H1 (cell line): ENCODE results near the gene ZNF469. TPM values are rescaled to one million over a fixed set of nuclear protein-coding genes. Genes with fewer than 3 reads are reported as not detected.

ENCODE experiments used
- CTCF ChIA-PET: fragments of 300-600 bp; sonication (Branson Sonifier 250); formaldehyde crosslinking; loops from one replicate; lab custom pipeline; 2021; ENCODE audit not compliant: partially characterized antibody; lab: Charles Lee
- POLR2A ChIA-PET: fragments of 300-600 bp; sonication (Branson Sonifier 250); formaldehyde crosslinking; loops from one replicate; lab custom pipeline; 2021; ENCODE audit warnings: inconsistent platforms; ENCODE audit not compliant: partially characterized antibody; lab: Charles Lee
- DNase-seq, 2 experiments: peaks; one replicate each; pipeline versions ENCODE4 v3.0.0 to v3.0.0-alpha.2; 2010 to 2022; ENCODE audit warnings: low spot score in 2 of 2, low read depth in 1 of 2, mixed read lengths in 1 of 2
- FAIRE-seq: peaks from 2 replicates; lab custom pipeline; 2011; peaks lifted over from hg19 to GRCh38; lab: Jason Lieb, UNC
- H2AFZ ChIP-seq: 2 replicates; pipeline ENCODE4 v1.8.1; 2012; ENCODE audit warnings: low read length, inconsistent platforms
- H2AK5ac ChIP-seq: 2 replicates; pipeline ENCODE4 v1.6.1; 2013; ENCODE audit warnings: low read depth, low read length
- H2BK120ac ChIP-seq: replicated peaks from 2 replicates; pipeline ENCODE3; 2013; ENCODE audit warnings: low read depth, low read length, inconsistent platforms
- H2BK12ac ChIP-seq: 2 replicates; pipeline ENCODE4 v1.6.1; 2013; ENCODE audit warnings: low read depth, low read length
- H2BK15ac ChIP-seq: 2 replicates; pipeline ENCODE4 v1.6.1; 2013; ENCODE audit warnings: low read length
- H2BK20ac ChIP-seq: 2 replicates; pipeline ENCODE4 v1.6.1; 2013; ENCODE audit warnings: low read length
- H2BK5ac ChIP-seq: 2 replicates; pipeline ENCODE4 v1.6.1; 2013; ENCODE audit warnings: low read depth, low read length
- H3K14ac ChIP-seq: 2 replicates; pipeline ENCODE4 v1.6.1; 2013; ENCODE audit warnings: inconsistent platforms; ENCODE audit not compliant: insufficient read length
- H3K18ac ChIP-seq: 2 replicates; pipeline ENCODE4 v1.6.1; 2013; ENCODE audit warnings: low read length; ENCODE audit errors: extremely low read depth
- H3K23ac ChIP-seq: 2 replicates; pipeline ENCODE4 v1.6.1; 2013; ENCODE audit warnings: inconsistent platforms; ENCODE audit not compliant: insufficient read length
- H3K23me2 ChIP-seq: 2 replicates; pipeline ENCODE4 v1.6.1; 2013; ENCODE audit warnings: low read depth, low read length
- H3K27ac ChIP-seq: 2 replicates; pipeline ENCODE4 v1.6.1; 2011; ENCODE audit warnings: low read depth, low read length, inconsistent platforms
- H3K27me3 ChIP-seq, 4 experiments: replicated peaks in 1 of 4; 1 replicate in 1 of 4; 2 replicates in 3 of 4; pipeline versions ENCODE4 v1.6.1 to v1.8.1; 2011 to 2013; ENCODE audit warnings: low read length in 3 of 4, mild to moderate bottlenecking in 3 of 4, inconsistent platforms in 2 of 4, mixed read lengths in 2 of 4, moderate library complexity in 1 of 4; ENCODE audit not compliant: control insufficient read depth in 3 of 4, insufficient read depth in 3 of 4; ENCODE audit errors: extremely low read depth in 1 of 4
- H3K36me3 ChIP-seq, 4 experiments: 2 replicates each; pipeline versions ENCODE4 v1.6.1 to v1.8.1; 2011 to 2013; ENCODE audit warnings: mild to moderate bottlenecking in 4 of 4, low read length in 3 of 4, moderate library complexity in 2 of 4, control low read depth in 1 of 4, inconsistent platforms in 1 of 4; ENCODE audit not compliant: insufficient read depth in 4 of 4, control insufficient read depth in 2 of 4
- H3K4ac ChIP-seq: replicated peaks from 2 replicates; pipeline ENCODE3; 2013; ENCODE audit warnings: low read length, low read depth, mixed read lengths, inconsistent platforms; ENCODE audit not compliant: insufficient read length
- H3K4me1 ChIP-seq, 4 experiments: replicated peaks in 1 of 4; 1 replicate in 1 of 4; 2 replicates in 3 of 4; pipeline versions ENCODE4 v1.6.1 to v1.8.1; 2011 to 2013; ENCODE audit warnings: low read length in 3 of 4, inconsistent platforms in 2 of 4, mixed read lengths in 1 of 4; ENCODE audit not compliant: insufficient read depth in 4 of 4, control insufficient read depth in 3 of 4
- H3K4me2 ChIP-seq, 2 experiments: 2 replicates each; pipeline versions ENCODE4 v1.6.1 to v1.8.1; 2011 to 2013; ENCODE audit warnings: low read depth in 2 of 2, low read length in 2 of 2, control low read depth in 1 of 2, inconsistent platforms in 1 of 2, mild to moderate bottlenecking in 1 of 2; ENCODE audit not compliant: insufficient read depth in 1 of 2
- H3K4me3 ChIP-seq, 4 experiments: fragments of 200-600, 300-600 bp in 1 of 4; sonication (generic), shearing (Covaris generic), sonication (Bioruptor Twin) in 1 of 4; 2 replicates each; pipeline versions ENCODE4 v1.5.1 to v1.8.1; 2011 to 2016; ENCODE audit warnings: low read length in 4 of 4, low read depth in 3 of 4, control low read depth in 2 of 4, inconsistent platforms in 2 of 4, mild to moderate bottlenecking in 2 of 4, mixed read lengths in 1 of 4, moderate library complexity in 1 of 4; ENCODE audit not compliant: insufficient read depth in 2 of 4; ENCODE audit errors: extremely low read depth in 1 of 4
- H3K56ac ChIP-seq: replicated peaks from 2 replicates; pipeline ENCODE3; 2013; ENCODE audit warnings: low read depth, mild to moderate bottlenecking, mixed read lengths, low read length, inconsistent platforms; ENCODE audit not compliant: insufficient read length
- H3K79me1 ChIP-seq: 2 replicates; pipeline ENCODE4 v1.6.1; 2013; ENCODE audit warnings: low read depth, low read length, control low read depth
- H3K79me2 ChIP-seq, 2 experiments: 2 replicates each; pipeline versions ENCODE4 v1.6.1 to v1.8.1; 2012 to 2013; ENCODE audit warnings: low read length in 2 of 2, mild to moderate bottlenecking in 2 of 2, inconsistent platforms in 1 of 2; ENCODE audit not compliant: insufficient read depth in 2 of 2, control insufficient read depth in 1 of 2
- H3K9ac ChIP-seq, 4 experiments: replicated peaks in 1 of 4; 1 replicate in 1 of 4; 2 replicates in 3 of 4; pipeline versions ENCODE4 v1.6.1 to v1.8.1; 2011 to 2013; ENCODE audit warnings: low read depth in 3 of 4, low read length in 3 of 4, control low read depth in 2 of 4, mild to moderate bottlenecking in 2 of 4, moderate library complexity in 2 of 4, inconsistent platforms in 1 of 4; ENCODE audit errors: extremely low read depth in 1 of 4
- H3K9me3 ChIP-seq, 2 experiments: 2 replicates each; pipeline versions ENCODE4 v1.6.1 to v1.8.1; 2012 to 2013; ENCODE audit warnings: mild to moderate bottlenecking in 2 of 2, moderate library complexity in 2 of 2, control low read depth in 1 of 2, inconsistent platforms in 1 of 2, low read depth in 1 of 2, low read length in 1 of 2, mixed read lengths in 1 of 2; ENCODE audit not compliant: insufficient read depth in 2 of 2
- H4K20me1 ChIP-seq, 2 experiments: replicated peaks in 1 of 2; 2 replicates each; pipeline versions ENCODE3 to v1.8.1; 2011 to 2013; ENCODE audit warnings: inconsistent platforms in 2 of 2, low read length in 2 of 2, mild to moderate bottlenecking in 1 of 2; ENCODE audit not compliant: insufficient read depth in 2 of 2, control insufficient read depth in 1 of 2
- H4K5ac ChIP-seq: 2 replicates; pipeline ENCODE4 v1.6.1; 2013; ENCODE audit warnings: low read length, low read depth, mixed read lengths, inconsistent platforms; ENCODE audit not compliant: insufficient read length
- H4K8ac ChIP-seq: 2 replicates; pipeline ENCODE4 v1.8.0; 2013; ENCODE audit warnings: mild to moderate bottlenecking, moderate library complexity, low read length, inconsistent platforms; ENCODE audit not compliant: insufficient read depth; ENCODE audit errors: extremely low read depth
- H4K91ac ChIP-seq: replicated peaks from 2 replicates; pipeline ENCODE3; 2013; ENCODE audit warnings: low read length, mixed read lengths, inconsistent platforms; ENCODE audit not compliant: insufficient read length
- CHD1 ChIP-seq: IDR thresholded peaks from 2 replicates; pipeline ENCODE4 v1.6.1; 2012; ENCODE audit warnings: low read depth, low read length, improper control_type of control experiment
- WGBS, 2 experiments: shearing (Covaris generic) in 1 of 2; methylation state at CpG; one replicate each; pipeline versions ENCODE4 v1.1.6 to v1.1.7; 2013 to 2015; ENCODE audit warnings: low lambda C conversion rate in 2 of 2, mixed read lengths in 2 of 2, inconsistent platforms in 1 of 2, low coverage in 1 of 2, missing lambda C conversion rate in 1 of 2; ENCODE audit not compliant: insufficient replicate concordance in 2 of 2, insufficient coverage in 1 of 2, insufficient read length in 1 of 2; ENCODE audit errors: extremely low coverage in 1 of 2, missing lambda C conversion rate in 1 of 2; 5-methylcytosine and 5-hydroxymethylcytosine counted together
- polyA plus RNA-seq, 7 experiments: library from polyadenylated mRNA; depleted of rRNA in 3 of 7; stranded (reverse) in 5 of 7; unstranded in 2 of 7; fragments of >200 nt in 5 of 7; fragments of 200-250 nt in 2 of 7; gene quantifications; 1 replicate in 5 of 7; 2 replicates in 1 of 7; 4 replicates in 1 of 7; pipeline versions ENCODE4 v1.2.1 to v1.2.3, GENCODE V29; 2011 to 2013; ENCODE audit warnings: missing spikeins in 2 of 7, mixed read lengths in 2 of 7
- total RNA-seq: library from RNA; stranded (reverse); fragmentation: NEBNext Ultra II Directional; extraction: Animal tissue kit (Norgen Biotek cat#: 25700); gene quantifications from 2 replicates; pipeline ENCODE4 v1.2.1, GENCODE V29; 2021

Gene ZNF469
- total and polyA plus RNA-seq, 2 of the 8 experiments (the other 6 are each of a cell fraction or from before 2014, with no cell fraction given) = 0.30 to 1.8 TPM

- Histone ChIP-seq H3K4me2 (no peak overlapping the region), H4K20me1 (peaks cover 0 to 7% of the 10 kb centered on the region in 2 experiments), H3K23ac (no peak overlapping the region), H4K5ac (no peak overlapping the region), H3K23me2 (peaks cover 24% of the 10 kb centered on the region; the same call in 1 of the 2 replicates), H4K8ac (no peak overlapping the region), H3K79me1 (no peaks in the 10 kb centered on the region), H4K91ac (no peak overlapping the region), H3K18ac (no peak overlapping the region), H3K4me1 (0 out of 7 replicates have a peak, but pooled peaks cover 0 to 2% (median 0%) of the 10 kb centered on the region in 4 experiments), H3K36me3 (no peaks in the 10 kb centered on the region), H2BK120ac (no peak overlapping the region), H2BK12ac (no peak overlapping the region), H3K27ac (no peak overlapping the region), H2AK5ac (no peak overlapping the region), H3K56ac (no peak overlapping the region), H2BK15ac (no peak overlapping the region), H2BK20ac (no peak overlapping the region), H2BK5ac (no peak overlapping the region), H2AFZ (no peak overlapping the region), H3K4me3 (no peak overlapping the region), H3K9ac (no peak overlapping the region), H3K4ac (no peak overlapping the region), H3K14ac (no peak overlapping the region), H3K27me3 (no peaks in the 10 kb centered on the region), H3K9me3 (peaks cover 0 to 18% of the 10 kb centered on the region in 2 experiments; a peak in 1 of 4 replicates), H3K79me2 (no peaks in the 10 kb centered on the region)
- 87% methylated on average over 14 of the region's 14 CpGs; no CpG with 5 or more reads in 1 of the 2 experiments for WGBS, 2 experiments
- ChIA-PET POLR2A (no interaction called here), CTCF (interaction anchor here (1.1 kb wide), 1 partner anchor 58 kb away, joined by 4 read pairs; no protein-coding TSS in a partner anchor)
- FAIRE-seq (no peak), DNase-seq (no peak)
- no peak for TF ChIP-seq CHD1
Measured at GRCh38 chr16:88369447-88370008, 13.2 kb upstream of the ZNF469 start.
